ENCODE measurements around the gene INSL3. TPM values are rescaled to one million over a fixed set of nuclear protein-coding genes. Genes with fewer than 3 reads are reported as not detected.

The INSL3 gene
- total and polyA plus RNA-seq, 11 donors, result 0.56 TPM; not detected in 10

- H3K9me3 ChIP-seq, result no peaks in the 10 kb centered on the region
- no peak overlapping the region for H3K4me3 ChIP-seq
- H3K36me3 ChIP-seq, result peaks cover 0 to 95% (median 0%) of the 10 kb centered on the region in 9 donors
- peak in 1 of 4 donors; percentile 52 for ATAC-seq
- H3K4me1 ChIP-seq, result peaks cover 0 to 5% (median 0%) of the 10 kb centered on the region in 12 donors
- no peak for DNase-seq
- intact Hi-C loops (cut with DNase I), result no loop called here
- TF ChIP-seq POLR2A (IDR thresholded peaks at IDR 0.05) (no peak), CTCF (IDR thresholded peaks at IDR 0.05) (no peak)
- H3K27me3 ChIP-seq, result peaks cover 0 to 38% (median 9%) of the 10 kb centered on the region in 9 donors
- WGBS, 4 donors, result 58 to 67% (median 65%) methylated on average over 4 of the region's 4 CpGs
- H3K27ac ChIP-seq, result no peak overlapping the region
Measured at GRCh38 chr19:17836530-17836929, 15.2 kb upstream of the INSL3 start.

DNA sequence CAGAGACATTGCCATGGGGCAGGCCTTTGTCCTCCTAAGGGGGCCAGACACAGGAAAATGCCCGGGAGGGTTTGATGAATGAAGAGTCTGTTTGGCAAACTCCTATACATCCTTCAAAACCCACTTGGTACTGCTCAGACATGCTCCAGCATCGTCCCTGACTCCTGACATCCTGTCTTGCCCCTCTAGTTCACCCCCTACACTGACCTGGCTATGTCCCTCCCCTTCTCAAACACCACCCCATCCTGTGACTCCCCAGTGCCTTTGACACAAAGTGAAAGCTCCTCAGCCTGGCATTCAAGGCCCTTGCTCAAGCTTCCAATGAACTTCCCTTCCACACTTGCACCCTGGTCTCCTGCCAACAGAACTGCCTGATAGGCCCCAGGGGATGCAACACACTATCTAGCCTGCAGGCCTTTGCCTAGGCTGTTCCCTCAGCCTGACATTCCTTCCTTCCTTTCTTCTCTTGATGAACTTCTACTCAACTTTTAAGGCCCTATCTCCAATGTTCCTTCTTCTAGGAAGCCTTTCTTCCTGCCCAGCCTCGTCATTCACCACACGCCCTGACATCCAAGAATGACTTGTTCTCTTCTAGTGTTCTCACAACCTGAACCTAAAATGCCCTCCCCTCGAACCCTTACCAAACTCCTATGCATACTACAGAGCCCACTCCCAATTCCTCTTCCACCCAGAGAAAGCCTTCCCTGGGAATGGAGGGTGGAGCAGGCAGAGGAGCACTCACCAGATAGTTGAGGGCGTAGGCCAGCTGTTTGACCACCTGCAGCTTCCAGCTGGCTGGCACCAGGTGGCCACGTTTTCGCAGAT lies 14.1 kb upstream of the INSL3 start:
- peaks cover 0 to 29% (median 3%) of the 10 kb centered on the region in 9 donors for H3K27me3 ChIP-seq
- intact Hi-C loops (cut with DNase I), result no loop called here
- no peaks in the 10 kb centered on the region for H3K9me3 ChIP-seq
- peaks cover 0 to 90% (median 0%) of the 10 kb centered on the region in 9 donors for H3K36me3 ChIP-seq
- DNase-seq (no peak), ATAC-seq (no peak)
- 76 to 83% (median 77%) methylated on average over 8 of the region's 8 CpGs for WGBS, 4 donors
- no peak overlapping the region for H3K4me3 ChIP-seq
- H3K4me1 ChIP-seq, result peaks cover 0 to 9% (median 0%) of the 10 kb centered on the region in 12 donors
- no peak for TF ChIP-seq CTCF (IDR thresholded peaks at IDR 0.05)
- no peak for TF ChIP-seq POLR2A (IDR thresholded peaks at IDR 0.05)
- no peak overlapping the region for H3K27ac ChIP-seq

DNA sequence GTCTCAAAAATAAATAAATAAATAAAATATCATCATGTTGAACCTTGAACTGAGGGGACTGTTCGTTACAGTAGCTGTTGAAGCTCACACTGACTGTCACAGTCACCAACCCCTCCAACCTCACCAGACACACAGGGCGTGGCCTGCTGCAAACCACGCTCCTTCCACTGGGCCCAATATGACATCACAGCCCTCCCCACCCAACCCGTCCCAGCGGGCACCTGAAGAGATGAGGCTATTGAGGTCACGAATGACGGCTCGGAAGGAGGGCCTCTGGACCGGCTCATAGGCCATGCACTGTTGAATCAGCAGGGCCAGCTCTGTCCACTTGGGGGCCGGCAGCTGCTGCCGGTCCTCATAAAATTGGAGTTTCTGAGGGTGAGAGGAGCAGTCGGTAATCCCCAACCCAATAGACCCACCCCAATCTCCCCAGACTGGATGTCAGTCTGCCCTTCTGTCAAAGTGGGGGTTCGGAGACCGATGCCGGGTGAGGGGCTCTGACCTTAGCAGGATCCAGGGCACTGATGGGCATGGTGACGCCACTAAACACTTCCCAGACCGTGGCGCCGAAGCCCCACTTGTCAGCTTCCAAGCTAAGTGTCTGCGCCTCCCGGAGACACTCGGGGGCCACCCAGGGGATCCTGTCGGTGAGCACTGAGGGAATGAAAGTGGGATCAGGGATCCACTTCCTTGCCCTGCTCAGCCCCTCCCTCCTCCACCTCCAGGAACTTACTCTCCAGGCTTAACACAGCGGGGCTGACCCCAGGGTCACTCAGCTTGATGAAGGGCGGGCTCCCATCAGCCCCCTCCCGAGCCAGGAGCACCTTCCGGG lies 13.2 kb upstream of the INSL3 start:
- H3K36me3 ChIP-seq, result peaks cover 0 to 91% (median 0%) of the 10 kb centered on the region in 9 donors
- peaks cover 0 to 16% (median 0%) of the 10 kb centered on the region in 12 donors for H3K4me1 ChIP-seq
- no peak overlapping the region for H3K27ac ChIP-seq
- TF ChIP-seq CTCF (IDR thresholded peaks at IDR 0.05) (no peak), POLR2A (IDR thresholded peaks at IDR 0.05) (no peak)
- DNase-seq, result no peak
- no peak overlapping the region for H3K4me3 ChIP-seq
- intact Hi-C loops (cut with DNase I), result no loop called here
- H3K27me3 ChIP-seq, result peaks cover 0 to 30% (median 6%) of the 10 kb centered on the region in 9 donors
- no peak for ATAC-seq
- no peaks in the 10 kb centered on the region for H3K9me3 ChIP-seq
- 61 to 81% (median 79%) methylated on average over 16 to 27 of the region's 27 CpGs for WGBS, 4 donors
